Measurements from ENCODE around the gene TUT4.

Gene TUT4

GRCh38 chr1:52574594-52574993, 21.7 kb upstream of the TUT4 start:
- DNase-seq (ENCODE audit: low read depth in 2 of 2), result no peak

- no peak for DNase-seq (ENCODE audit: low read depth in 2 of 2)
Observed at GRCh38 chr1:52572387-52572786, 19.5 kb upstream of the TUT4 start.

GRCh38 chr1:52571783-52572182, 18.9 kb upstream of the TUT4 start:
- DNase-seq (ENCODE audit: low read depth in 2 of 2), result no peak

GRCh38 chr1:52569449-52570210, 16.7 kb upstream of the TUT4 start:
- DNase-seq (ENCODE audit: low read depth in 2 of 2), result no peak

GRCh38 chr1:52567943-52568342, 15.1 kb upstream of the TUT4 start:
- no peak for DNase-seq (ENCODE audit: low read depth in 2 of 2)

GRCh38 chr1:52562766-52563165, 9.9 kb upstream of the TUT4 start:
- DNase-seq (ENCODE audit: low read depth in 2 of 2), result no peak

GRCh38 chr1:52559875-52560274, 7.0 kb upstream of the TUT4 start:
- DNase-seq (ENCODE audit: low read depth in 2 of 2), result no peak

- no peak for DNase-seq (ENCODE audit: low read depth in 2 of 2)
Observed at GRCh38 chr1:52558941-52559340, 6.0 kb upstream of the TUT4 start.

GRCh38 chr1:52556641-52557360, 3.9 kb upstream of the TUT4 start:
- no peak for DNase-seq (ENCODE audit: low read depth in 2 of 2)

- DNase-seq (ENCODE audit: low read depth in 2 of 2), result no peak
Observed at GRCh38 chr1:52554756-52555155, 1.9 kb upstream of the TUT4 start.

- no peak for DNase-seq (ENCODE audit: low read depth in 2 of 2)
Observed at GRCh38 chr1:52554267-52554640, 1.4 kb upstream of the TUT4 start.

GRCh38 chr1:52553362-52554266, 722 bp upstream of the TUT4 start:
- peak; percentile 80 to 82 for DNase-seq (ENCODE audit: low read depth in 2 of 2)

- peak; percentile 44 to 46 for DNase-seq (ENCODE audit: low read depth in 2 of 2)
Observed at GRCh38 chr1:52552236-52552504, 722 bp downstream of the TUT4 start.

GRCh38 chr1:52551507-52552235, 1.2 kb downstream of the TUT4 start:
- no peak for DNase-seq (ENCODE audit: low read depth in 2 of 2)

- no peak for DNase-seq (ENCODE audit: low read depth in 2 of 2)
Observed at GRCh38 chr1:52550447-52550846, 2.4 kb downstream of the TUT4 start.

GRCh38 chr1:52549267-52549666, 3.6 kb downstream of the TUT4 start:
- no peak for DNase-seq (ENCODE audit: low read depth in 2 of 2)

GRCh38 chr1:52546852-52547251, 6.0 kb downstream of the TUT4 start:
- no peak for DNase-seq (ENCODE audit: low read depth in 2 of 2)

- no peak for DNase-seq (ENCODE audit: low read depth in 2 of 2)
Observed at GRCh38 chr1:52544665-52545525, 8.0 kb downstream of the TUT4 start.

- no peak for DNase-seq (ENCODE audit: low read depth in 2 of 2)
Observed at GRCh38 chr1:52542085-52542688, 10.7 kb downstream of the TUT4 start.

GRCh38 chr1:52534928-52535764, 17.7 kb downstream of the TUT4 start:
- no peak for DNase-seq (ENCODE audit: low read depth in 2 of 2)
